Endothelial cell of umbilical vein (primary cell): ENCODE data around the gene THAP11. TPM values are rescaled to one million over a fixed set of nuclear protein-coding genes. Genes with fewer than 3 reads are reported as not detected.
A peak's percentile ranks its signal among the peaks of the same experiment; 100 is the strongest.

Experiments
- BruUV-seq: library from RNA; stranded (reverse); fragments of 400-500 nt; replicated peaks from 2 replicates; lab custom pipeline; 2021; lab: Mats Ljungman, UMichigan
- CTCF ChIA-PET: fragments of 300-600, 350-600 bp; sonication (Branson Sonifier 250); formaldehyde crosslinking; loops from one replicate; lab custom pipeline; 2021; ENCODE audit warnings: antibody characterized with exemption, inconsistent platforms; lab: Charles Lee
- POLR2A ChIA-PET: fragments of 300-600, 350-600 bp; sonication (Branson Sonifier 250); formaldehyde crosslinking; loops from one replicate; lab custom pipeline; 2021; ENCODE audit warnings: antibody characterized with exemption, inconsistent platforms; lab: Charles Lee
- DNase-seq: peaks from one replicate; pipeline ENCODE4 v3.0.0-alpha.2; 2011; ENCODE audit warnings: low read depth, low spot score
- FAIRE-seq: peaks from 2 replicates; lab custom pipeline; 2011; peaks lifted over from hg19 to GRCh38; lab: Jason Lieb, UNC
- H2AFZ ChIP-seq: 2 replicates; pipeline ENCODE4 v1.6.0; 2012; ENCODE audit warnings: low read depth, low read length, control low read depth, inconsistent platforms
- H3K27ac ChIP-seq: 2 replicates; pipeline ENCODE4 v1.5.1; 2011; ENCODE audit warnings: low read depth, mild to moderate bottlenecking, control low read depth, low read length, moderate library complexity; ENCODE audit not compliant: insufficient read depth
- H3K27me3 ChIP-seq, 2 experiments: 2 replicates each; pipeline versions ENCODE4 v1.6.0 to v1.6.1; 2011; ENCODE audit warnings: low read length in 2 of 2, mixed read lengths in 1 of 2; ENCODE audit not compliant: control insufficient read depth in 2 of 2, insufficient read depth in 2 of 2
- H3K36me3 ChIP-seq, 2 experiments: 2 replicates in 1 of 2; 3 replicates in 1 of 2; pipeline ENCODE4 v1.5.1; 2011; ENCODE audit warnings: low read length in 2 of 2, mild to moderate bottlenecking in 1 of 2, moderate library complexity in 1 of 2; ENCODE audit not compliant: control insufficient read depth in 2 of 2, insufficient read depth in 2 of 2; ENCODE audit errors: extremely low read depth in 1 of 2
- H3K4me1 ChIP-seq: 3 replicates; pipeline ENCODE4 v1.5.1; 2011; ENCODE audit warnings: mild to moderate bottlenecking, low read length; ENCODE audit not compliant: control insufficient read depth, insufficient read depth; ENCODE audit errors: extremely low read depth
- H3K4me2 ChIP-seq: 2 replicates; pipeline ENCODE4 v1.6.1; 2011; ENCODE audit warnings: low read length, control low read depth, mixed read lengths; ENCODE audit not compliant: insufficient read depth
- H3K4me3 ChIP-seq, 3 experiments: fragments of 200-600 bp in 1 of 3; sonication (generic), shearing (Covaris generic) in 1 of 3; replicated peaks in 1 of 3; 2 replicates each; pipeline ENCODE4 v1.5.1; 2011 to 2016; ENCODE audit warnings: control low read depth in 3 of 3, low read length in 3 of 3, mild to moderate bottlenecking in 2 of 3, inconsistent platforms in 1 of 3, low read depth in 1 of 3, moderate library complexity in 1 of 3; ENCODE audit not compliant: insufficient read depth in 1 of 3
- H3K79me2 ChIP-seq: 2 replicates; pipeline ENCODE4 v1.6.0; 2012; ENCODE audit warnings: low read length, inconsistent platforms; ENCODE audit not compliant: control insufficient read depth, insufficient read depth
- H3K9ac ChIP-seq: replicated peaks from 2 replicates; pipeline ENCODE3; 2011; ENCODE audit warnings: low read length, control low read depth; ENCODE audit not compliant: insufficient read depth; ENCODE audit errors: extremely low read depth
- H3K9me1 ChIP-seq: replicated peaks from 3 replicates; pipeline ENCODE4 v1.6.0; 2011; ENCODE audit warnings: mild to moderate bottlenecking, low read length; ENCODE audit not compliant: control insufficient read depth, insufficient read depth; ENCODE audit errors: extremely low read depth
- H3K9me3 ChIP-seq: replicated peaks from 2 replicates; pipeline ENCODE4 v1.5.1; 2012; ENCODE audit warnings: low read length, inconsistent platforms; ENCODE audit not compliant: control insufficient read depth, insufficient read depth
- H4K20me1 ChIP-seq: replicated peaks from 2 replicates; pipeline ENCODE3; 2011; ENCODE audit warnings: mild to moderate bottlenecking, low read length; ENCODE audit not compliant: control insufficient read depth, insufficient read depth; ENCODE audit errors: extremely low read depth
- CTCF ChIP-seq, 2 donors: IDR thresholded peaks; 1 replicate in 1 of 2; 2 replicates in 1 of 2; pipeline ENCODE4 v1.5.1; 2011; ENCODE audit warnings: low read length in 2 of 2, mild to moderate bottlenecking in 2 of 2, moderate library complexity in 2 of 2, control low read depth in 1 of 2, inconsistent platforms in 1 of 2, low read depth in 1 of 2; ENCODE audit not compliant: insufficient read depth in 1 of 2; ENCODE audit errors: extremely low read depth in 1 of 2
- EZH2 ChIP-seq: IDR thresholded peaks from 2 replicates; pipeline ENCODE4 v1.6.1; 2012; ENCODE audit warnings: borderline replicate concordance, low read depth, mild to moderate bottlenecking, moderate library complexity, low read length, inconsistent platforms; ENCODE audit not compliant: severe bottlenecking
- FOS ChIP-seq: IDR thresholded peaks from 2 replicates; pipeline ENCODE4 v1.6.1; 2011; ENCODE audit warnings: mild to moderate bottlenecking, low read length, moderate library complexity, borderline replicate concordance; ENCODE audit not compliant: insufficient read depth
- GATA2 ChIP-seq: IDR thresholded peaks from 2 replicates; pipeline ENCODE4 v1.7.0; 2011; ENCODE audit warnings: low read depth, mild to moderate bottlenecking, moderate library complexity, mixed read lengths, low read length; ENCODE audit not compliant: insufficient read length, insufficient read depth
- MAX ChIP-seq: IDR thresholded peaks from 2 replicates; pipeline ENCODE4 v1.6.1; 2011; ENCODE audit not compliant: insufficient read depth, insufficient read length
- MYC ChIP-seq: IDR thresholded peaks from one replicate; pipeline ENCODE4 v1.6.1; 2011; ENCODE audit warnings: mild to moderate bottlenecking, low read depth, low read length
- POLR2A ChIP-seq: IDR thresholded peaks from 2 replicates; pipeline ENCODE4 v1.6.1; 2012; ENCODE audit warnings: low read depth, mild to moderate bottlenecking, control low read depth, low read length
- dilution Hi-C: fragments of 300-500 bp; cut with MboI; formaldehyde crosslinking; loops from one replicate; pipeline ENCODE4 v1.15.0; 2019; ENCODE audit warnings: low sequenced_read_pairs; ENCODE audit not compliant: extremely low pct_ligation_motif_present
- intact Hi-C: fragments of 100-400 bp; cut with micrococcal nuclease; formaldehyde crosslinking; loops from one replicate; pipeline ENCODE4 v1.10.0; 2022
- polyA plus RNA-seq, 4 experiments: library from polyadenylated mRNA; depleted of rRNA in 3 of 4; stranded (reverse) in 3 of 4; unstranded in 1 of 4; fragments of >200 nt; gene quantifications; 2 replicates each; pipeline versions ENCODE4 v1.2.1 to v1.2.3, GENCODE V29; 2011 to 2012; ENCODE audit warnings: missing spikeins in 1 of 4
- total RNA-seq: library from RNA; stranded (reverse); gene quantifications from 2 replicates; pipeline ENCODE4 v1.2.3, GENCODE V29; 2021

Gene THAP11
- total and polyA plus RNA-seq, 2 donors (not counting 3 experiments of a cell fraction or from before 2014, with no cell fraction given): 24.0 to 25.9 TPM

- no peak overlapping the region for H3K9ac ChIP-seq
- H3K4me2 ChIP-seq: no peak overlapping the region
- H4K20me1 ChIP-seq: no peaks in the 10 kb centered on the region
- FAIRE-seq (no peak), DNase-seq (no peak)
- H3K4me1 ChIP-seq: no peaks in the 10 kb centered on the region
- H3K27me3 ChIP-seq: no peaks in the 10 kb centered on the region
- no peak overlapping the region for H3K4me3 ChIP-seq
- no peaks in the 10 kb centered on the region for H3K9me3 ChIP-seq
- no peak for TF ChIP-seq GATA2
- no peak for TF ChIP-seq EZH2
- no peak for TF ChIP-seq FOS
- TF ChIP-seq MAX: no peak
- TF ChIP-seq POLR2A: no peak
- TF ChIP-seq MYC: no peak
- dilution Hi-C loops (no loop called here), intact Hi-C loops (loop anchor here (1.0 to 5.0 kb wide), 3 partner anchors 45 to 179 kb away; no protein-coding TSS in a partner anchor)
- H3K9me1 ChIP-seq: no peaks in the 10 kb centered on the region
- no TSS peak for BruUV-seq
- CTCF ChIA-PET: interaction anchor here (0.7 to 5.4 kb wide), 34 partner anchors 9 to 362 kb away, joined by 3 to 106 read pairs (median 6); partner anchors contain the start of genes CTRL, EDC4, NUTF2 and PSKH1
- H2AFZ ChIP-seq: no peak overlapping the region
- no peak overlapping the region for H3K27ac ChIP-seq
- POLR2A ChIA-PET: no interaction called here
- H3K36me3 ChIP-seq: peaks cover 10 to 75% of the 10 kb centered on the region in 2 experiments
- no peaks in the 10 kb centered on the region for H3K79me2 ChIP-seq
Observed at GRCh38 chr16:67883146-67883871, 41.2 kb downstream of the THAP11 start.

GRCh38 chr16:67883872-67884261 is 41.7 kb downstream of the THAP11 start:
- H3K9me3 ChIP-seq: no peaks in the 10 kb centered on the region
- dilution Hi-C loops (no loop called here), intact Hi-C loops (loop anchor here (1.0 to 5.0 kb wide), 3 partner anchors 44 to 178 kb away; no protein-coding TSS in a partner anchor)
- BruUV-seq: no TSS peak
- no peaks in the 10 kb centered on the region for H3K9me1 ChIP-seq
- POLR2A ChIA-PET: no interaction called here
- peaks cover 8 to 70% of the 10 kb centered on the region in 2 experiments for H3K36me3 ChIP-seq
- no peaks in the 10 kb centered on the region for H3K27me3 ChIP-seq
- peak; percentile 48 for DNase-seq
- CTCF ChIA-PET: interaction anchor here (0.6 to 5.4 kb wide), 35 partner anchors 9 to 362 kb away, joined by 3 to 106 read pairs (median 6); partner anchors contain the start of genes CTRL, EDC4, NUTF2 and PSKH1
- H3K9ac ChIP-seq: no peak overlapping the region
- no peak overlapping the region for H2AFZ ChIP-seq
- H3K27ac ChIP-seq: no peak overlapping the region
- H3K79me2 ChIP-seq: no peaks in the 10 kb centered on the region
- FAIRE-seq: no peak
- H4K20me1 ChIP-seq: no peaks in the 10 kb centered on the region
- no peaks in the 10 kb centered on the region for H3K4me1 ChIP-seq
- TF ChIP-seq GATA2: no peak
- peak; percentile 81 to 94 for TF ChIP-seq CTCF (IDR thresholded peaks at IDR 0.05; ENCODE audit: extremely low read depth in 1 of 2, insufficient read depth in 1 of 2, low read depth in 1 of 2, low read length in 2 of 2)
- TF ChIP-seq EZH2: no peak
- H3K4me2 ChIP-seq: no peak overlapping the region
- H3K4me3 ChIP-seq: no peak overlapping the region
